ENCODE measurements around the gene AMIGO1.

Gene AMIGO1

DNA sequence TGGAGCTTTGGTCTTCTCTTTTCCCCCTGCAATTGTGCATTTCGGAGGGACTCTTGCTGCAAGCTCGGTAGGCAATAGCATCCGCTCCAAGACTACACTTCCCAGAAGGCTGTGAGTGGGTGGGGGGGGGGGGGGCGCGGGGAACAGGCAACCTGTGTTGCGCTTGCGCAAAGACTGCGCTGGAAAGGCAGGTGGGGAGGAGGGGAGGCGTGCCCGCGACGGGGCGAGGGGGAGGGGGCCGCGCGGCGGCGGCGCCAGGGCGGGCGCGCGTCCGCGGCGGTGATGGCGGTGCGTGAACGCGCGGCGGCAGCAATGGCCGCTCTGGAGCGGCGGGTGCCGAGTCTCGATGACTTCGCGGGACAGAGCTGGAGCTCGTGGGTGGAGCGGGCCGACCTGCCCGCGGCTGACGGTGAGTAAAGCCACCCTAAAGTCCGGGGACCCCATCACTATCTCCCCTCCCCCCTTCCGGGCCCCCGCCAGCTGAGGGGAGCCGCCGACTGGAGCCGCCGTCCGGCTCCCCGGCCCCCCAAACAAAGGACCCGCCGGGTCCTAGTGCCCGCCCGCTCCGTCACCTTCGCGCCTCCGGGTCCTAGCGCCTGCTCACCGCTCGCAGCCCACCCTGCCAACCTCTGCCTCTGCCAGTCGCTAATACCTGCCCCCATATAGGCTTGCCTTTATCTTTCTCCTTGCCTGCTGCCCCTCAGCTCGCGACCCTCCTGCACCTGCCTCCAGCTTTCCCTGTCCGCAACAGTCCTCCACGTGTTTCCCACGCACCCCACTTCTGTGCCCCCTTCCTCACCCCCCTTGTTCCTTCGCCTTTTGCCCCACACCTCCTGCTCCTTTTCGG lies 25.6 kb downstream of the AMIGO1 start, which contains the start of gene ATXN7L2:
Gene ATXN7L2, plus strand, starts transcription at position 234 of the 847 bp plus-strand sequence. Its CDS starts 49 bp downstream, at position 283.
- H3K27ac ChIP-seq (ENCODE audit: insufficient read depth, low read length, poor library complexity, severe bottlenecking) = peak within 1 kb of the TSS; percentile 88
- peak within 1 kb of the TSS; percentile 84 for H3K4me3 ChIP-seq (ENCODE audit: insufficient read depth, low read depth, low read length, poor library complexity, severe bottlenecking)
- DNase-seq = peak; percentile 89 to 91 (median 89)

DNA sequence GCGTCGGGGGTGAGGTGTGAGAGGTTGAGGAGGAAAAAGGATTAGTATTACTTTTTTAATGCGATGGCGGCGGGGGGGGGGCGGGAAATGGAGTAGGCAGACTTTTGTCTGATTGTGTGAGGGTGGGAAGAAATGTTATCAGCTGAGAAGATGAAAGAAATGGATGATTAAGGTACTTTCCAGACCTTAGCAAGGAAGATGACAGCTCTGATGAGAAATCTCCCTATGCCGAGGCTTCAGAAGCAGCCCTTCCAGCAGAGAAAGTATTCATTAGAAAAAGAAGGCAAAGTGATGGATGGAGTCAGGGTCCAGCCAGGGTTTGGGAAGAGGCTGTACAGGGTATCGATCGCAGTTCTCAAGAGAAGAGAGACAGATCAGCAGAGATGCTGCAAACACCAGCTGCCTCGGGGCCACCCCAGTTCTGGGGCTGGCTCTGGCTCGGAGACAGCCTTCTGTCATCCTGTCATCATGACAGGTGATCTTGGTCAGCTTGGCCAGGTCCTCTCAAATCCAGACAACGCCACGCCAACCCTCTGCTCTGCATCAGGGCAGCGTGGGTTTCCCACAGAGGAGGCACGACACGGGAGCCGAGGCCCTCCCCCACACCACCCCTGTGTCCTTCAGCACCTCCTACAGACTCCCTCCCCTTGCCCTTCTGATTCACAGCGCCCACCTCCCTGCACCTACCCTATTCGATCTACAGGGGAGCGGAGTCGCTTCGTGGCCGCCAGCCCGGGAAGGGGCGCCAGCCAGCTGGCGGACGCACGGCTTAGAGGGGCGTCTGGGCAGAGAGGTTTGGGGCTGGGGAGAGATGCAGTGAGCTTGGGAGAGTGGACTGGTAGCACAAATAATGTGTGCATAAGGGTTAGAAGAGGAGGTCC lies 26.5 kb downstream of the AMIGO1 start:
- Histone ChIP-seq H3K36me3 (ENCODE audit: control insufficient read depth, insufficient read depth, low read length) (peaks cover 9% of the 10 kb centered on the region), H3K4me1 (ENCODE audit: control insufficient read depth, insufficient read depth, low read length, poor library complexity, severe bottlenecking) (peaks cover 17% of the 10 kb centered on the region), H3K9me3 (ENCODE audit: control insufficient read depth, low read length) (no peaks in the 10 kb centered on the region), H3K27me3 (replicated peaks; ENCODE audit: control insufficient read depth, insufficient read depth, low read length, poor library complexity, severe bottlenecking) (peaks cover 3% of the 10 kb centered on the region), H3K27ac (ENCODE audit: insufficient read depth, low read length, poor library complexity, severe bottlenecking) (peak overlapping the region; percentile 76), H3K4me3 (ENCODE audit: insufficient read depth, low read depth, low read length, poor library complexity, severe bottlenecking) (peak overlapping the region; percentile 79)
- peak; percentile 23 to 42 (median 40) for DNase-seq

More for the DNA sequence above, 25.6 kb downstream of the AMIGO1 start, which contains the start of gene ATXN7L2:
- no peaks in the 10 kb centered on the region for H3K9me3 ChIP-seq (ENCODE audit: control insufficient read depth, low read length)
- H3K36me3 ChIP-seq (ENCODE audit: control insufficient read depth, insufficient read depth, low read length) = peaks cover 15% of the 10 kb centered on the region
- H3K27me3 ChIP-seq (replicated peaks; ENCODE audit: control insufficient read depth, insufficient read depth, low read length, poor library complexity, severe bottlenecking) = no peaks in the 10 kb centered on the region
- peaks cover 17% of the 10 kb centered on the region for H3K4me1 ChIP-seq (ENCODE audit: control insufficient read depth, insufficient read depth, low read length, poor library complexity, severe bottlenecking)

DNA sequence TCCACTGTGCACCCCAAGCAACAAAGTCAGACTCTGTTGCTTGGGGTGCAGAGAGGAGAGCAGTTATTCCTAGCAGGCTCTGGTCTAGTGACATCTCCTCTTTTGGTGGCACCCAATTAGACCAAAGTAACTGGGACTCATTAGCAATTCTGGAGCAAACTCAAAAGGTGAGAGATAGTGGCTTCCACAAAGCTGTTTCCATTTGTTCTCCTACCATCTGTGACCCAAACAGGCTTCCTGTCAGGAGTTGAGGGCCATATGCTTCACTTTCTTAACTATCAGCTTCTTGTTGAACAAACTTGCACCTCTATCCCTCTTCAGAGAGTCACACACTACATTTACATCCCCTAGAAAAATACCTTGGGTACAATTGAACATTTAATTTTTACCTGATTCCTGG lies 27.3 kb downstream of the AMIGO1 start:
- H3K4me3 ChIP-seq (ENCODE audit: insufficient read depth, low read depth, low read length, poor library complexity, severe bottlenecking) = no peak overlapping the region
- H3K4me1 ChIP-seq (ENCODE audit: control insufficient read depth, insufficient read depth, low read length, poor library complexity, severe bottlenecking) = peaks cover 17% of the 10 kb centered on the region
- H3K36me3 ChIP-seq (ENCODE audit: control insufficient read depth, insufficient read depth, low read length) = peaks cover 3% of the 10 kb centered on the region
- H3K27me3 ChIP-seq (replicated peaks; ENCODE audit: control insufficient read depth, insufficient read depth, low read length, poor library complexity, severe bottlenecking) = peaks cover 4% of the 10 kb centered on the region
- DNase-seq = no peak
- no peaks in the 10 kb centered on the region for H3K9me3 ChIP-seq (ENCODE audit: control insufficient read depth, low read length)
- H3K27ac ChIP-seq (ENCODE audit: insufficient read depth, low read length, poor library complexity, severe bottlenecking) = peak overlapping the region; percentile 62

DNA sequence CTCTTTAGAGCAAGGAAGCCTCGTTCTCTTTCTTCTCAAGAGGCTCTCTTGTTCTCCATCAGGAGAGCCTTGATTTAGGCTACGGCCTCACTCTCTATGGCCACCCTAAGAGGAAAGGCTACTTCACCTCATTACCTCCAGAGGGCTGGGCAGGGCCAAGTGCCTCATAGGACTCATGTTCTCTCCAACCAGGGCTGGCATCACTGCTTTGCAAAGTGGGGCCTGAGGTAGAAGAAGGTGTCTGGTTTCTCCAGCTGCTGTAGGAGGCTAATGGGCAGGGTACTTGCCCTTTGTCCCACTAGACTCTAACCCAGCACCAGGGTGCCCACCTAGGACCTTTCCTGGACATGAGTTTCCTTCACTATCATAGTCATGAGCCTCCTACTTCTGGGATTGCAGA lies 27.9 kb downstream of the AMIGO1 start:
- Histone ChIP-seq H3K4me1 (ENCODE audit: control insufficient read depth, insufficient read depth, low read length, poor library complexity, severe bottlenecking) (peaks cover 17% of the 10 kb centered on the region), H3K36me3 (ENCODE audit: control insufficient read depth, insufficient read depth, low read length) (no peaks in the 10 kb centered on the region), H3K9me3 (ENCODE audit: control insufficient read depth, low read length) (no peaks in the 10 kb centered on the region), H3K4me3 (ENCODE audit: insufficient read depth, low read depth, low read length, poor library complexity, severe bottlenecking) (no peak overlapping the region), H3K27ac (ENCODE audit: insufficient read depth, low read length, poor library complexity, severe bottlenecking) (no peak overlapping the region), H3K27me3 (replicated peaks; ENCODE audit: control insufficient read depth, insufficient read depth, low read length, poor library complexity, severe bottlenecking) (peaks cover 4% of the 10 kb centered on the region)
- no peak for DNase-seq

DNA sequence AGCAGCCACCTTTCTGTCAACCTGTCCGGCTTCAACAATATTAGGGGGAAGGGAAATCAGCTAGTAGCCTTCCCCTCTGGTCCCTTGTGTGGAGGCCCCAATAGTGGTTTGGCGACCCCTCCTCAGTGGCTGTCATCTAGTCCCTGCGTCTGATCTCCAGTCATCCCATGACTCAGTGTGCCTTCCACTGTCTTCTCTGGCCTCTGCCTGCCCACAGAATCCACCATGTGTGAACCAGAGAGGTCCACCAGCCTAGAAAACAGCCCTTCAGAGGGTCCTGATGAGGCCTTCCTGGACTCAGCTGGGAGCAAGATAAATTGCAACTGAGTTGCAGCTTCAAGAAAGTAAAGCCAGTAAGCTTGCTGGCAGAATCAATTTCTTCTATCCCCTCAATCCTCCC lies 29.6 kb downstream of the AMIGO1 start:
- peaks cover 7% of the 10 kb centered on the region for H3K27me3 ChIP-seq (replicated peaks; ENCODE audit: control insufficient read depth, insufficient read depth, low read length, poor library complexity, severe bottlenecking)
- H3K4me1 ChIP-seq (ENCODE audit: control insufficient read depth, insufficient read depth, low read length, poor library complexity, severe bottlenecking) = peaks cover 15% of the 10 kb centered on the region
- no peaks in the 10 kb centered on the region for H3K9me3 ChIP-seq (ENCODE audit: control insufficient read depth, low read length)
- DNase-seq = no peak
- no peak overlapping the region for H3K4me3 ChIP-seq (ENCODE audit: insufficient read depth, low read depth, low read length, poor library complexity, severe bottlenecking)
- no peak overlapping the region for H3K27ac ChIP-seq (ENCODE audit: insufficient read depth, low read length, poor library complexity, severe bottlenecking)
- H3K36me3 ChIP-seq (ENCODE audit: control insufficient read depth, insufficient read depth, low read length) = no peaks in the 10 kb centered on the region

DNA sequence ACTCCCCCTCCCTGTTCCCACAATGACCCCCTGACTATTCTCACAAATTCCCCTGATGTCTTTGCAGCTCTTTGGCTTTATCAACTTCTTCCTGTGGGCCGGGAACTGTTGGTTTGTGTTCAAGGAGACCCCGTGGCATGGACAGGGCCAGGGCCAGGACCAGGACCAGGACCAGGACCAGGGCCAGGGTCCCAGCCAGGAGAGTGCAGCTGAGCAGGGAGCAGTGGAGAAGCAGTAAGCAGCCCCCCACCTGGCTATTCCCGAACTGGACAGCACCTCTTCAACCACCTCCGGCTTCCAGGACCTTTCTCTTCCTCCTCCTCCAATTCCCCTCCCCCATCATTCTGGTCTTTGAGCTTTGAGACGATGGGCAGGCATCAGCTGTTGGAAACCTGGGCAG lies 30.2 kb downstream of the AMIGO1 start:
- no peaks in the 10 kb centered on the region for H3K9me3 ChIP-seq (ENCODE audit: control insufficient read depth, low read length)
- H3K36me3 ChIP-seq (ENCODE audit: control insufficient read depth, insufficient read depth, low read length) = no peaks in the 10 kb centered on the region
- H3K4me1 ChIP-seq (ENCODE audit: control insufficient read depth, insufficient read depth, low read length, poor library complexity, severe bottlenecking) = peaks cover 9% of the 10 kb centered on the region
- no peak for DNase-seq
- H3K27me3 ChIP-seq (replicated peaks; ENCODE audit: control insufficient read depth, insufficient read depth, low read length, poor library complexity, severe bottlenecking) = peaks cover 7% of the 10 kb centered on the region
- H3K4me3 ChIP-seq (ENCODE audit: insufficient read depth, low read depth, low read length, poor library complexity, severe bottlenecking) = no peak overlapping the region
- H3K27ac ChIP-seq (ENCODE audit: insufficient read depth, low read length, poor library complexity, severe bottlenecking) = no peak overlapping the region

DNA sequence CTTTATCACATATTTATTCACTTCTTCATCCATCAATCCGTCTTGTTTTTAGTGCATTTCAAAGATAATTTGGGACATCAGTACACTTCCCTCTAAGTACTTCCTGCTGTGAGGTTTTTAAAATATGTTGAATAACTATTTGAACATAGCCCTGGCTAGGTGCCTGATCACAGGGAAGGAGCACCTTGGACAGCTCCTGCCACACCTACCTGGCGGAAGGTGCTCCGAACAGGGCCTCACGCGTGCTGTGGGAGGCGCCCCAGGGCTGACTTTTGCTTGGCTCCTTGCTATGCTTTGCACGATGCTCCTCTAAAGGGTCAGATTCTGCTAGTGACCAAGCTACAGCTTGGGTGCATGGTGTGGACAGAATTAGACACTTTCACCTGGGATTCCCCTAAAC lies 30.7 kb downstream of the AMIGO1 start:
- no peak overlapping the region for H3K27ac ChIP-seq (ENCODE audit: insufficient read depth, low read length, poor library complexity, severe bottlenecking)
- H3K27me3 ChIP-seq (replicated peaks; ENCODE audit: control insufficient read depth, insufficient read depth, low read length, poor library complexity, severe bottlenecking) = peaks cover 7% of the 10 kb centered on the region
- peaks cover 8% of the 10 kb centered on the region for H3K4me1 ChIP-seq (ENCODE audit: control insufficient read depth, insufficient read depth, low read length, poor library complexity, severe bottlenecking)
- no peaks in the 10 kb centered on the region for H3K36me3 ChIP-seq (ENCODE audit: control insufficient read depth, insufficient read depth, low read length)
- DNase-seq = no peak
- no peak overlapping the region for H3K4me3 ChIP-seq (ENCODE audit: insufficient read depth, low read depth, low read length, poor library complexity, severe bottlenecking)
- no peaks in the 10 kb centered on the region for H3K9me3 ChIP-seq (ENCODE audit: control insufficient read depth, low read length)

DNA sequence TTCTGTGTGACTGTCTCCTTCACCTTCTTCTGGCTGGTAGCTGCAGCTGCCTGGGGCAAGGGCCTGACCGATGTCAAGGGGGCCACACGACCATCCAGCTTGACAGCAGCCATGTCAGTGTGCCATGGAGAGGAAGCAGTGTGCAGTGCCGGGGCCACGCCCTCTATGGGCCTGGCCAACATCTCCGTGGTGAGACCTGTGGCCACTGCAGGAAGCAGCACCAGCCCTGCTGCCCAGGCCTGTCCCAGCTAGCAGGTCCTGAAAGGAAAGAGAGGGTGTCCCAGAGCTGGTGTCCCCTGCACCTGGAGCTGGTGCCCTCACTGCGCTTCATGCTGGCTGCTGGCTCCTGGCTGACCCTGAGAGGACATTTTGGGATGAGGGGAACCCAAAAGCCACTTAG lies 31.7 kb downstream of the AMIGO1 start:
- Histone ChIP-seq H3K27me3 (replicated peaks; ENCODE audit: control insufficient read depth, insufficient read depth, low read length, poor library complexity, severe bottlenecking) (peaks cover 7% of the 10 kb centered on the region), H3K4me3 (ENCODE audit: insufficient read depth, low read depth, low read length, poor library complexity, severe bottlenecking) (no peak overlapping the region), H3K9me3 (ENCODE audit: control insufficient read depth, low read length) (no peaks in the 10 kb centered on the region), H3K36me3 (ENCODE audit: control insufficient read depth, insufficient read depth, low read length) (no peaks in the 10 kb centered on the region), H3K27ac (ENCODE audit: insufficient read depth, low read length, poor library complexity, severe bottlenecking) (no peak overlapping the region), H3K4me1 (ENCODE audit: control insufficient read depth, insufficient read depth, low read length, poor library complexity, severe bottlenecking) (peaks cover 1% of the 10 kb centered on the region)
- DNase-seq = no peak

DNA sequence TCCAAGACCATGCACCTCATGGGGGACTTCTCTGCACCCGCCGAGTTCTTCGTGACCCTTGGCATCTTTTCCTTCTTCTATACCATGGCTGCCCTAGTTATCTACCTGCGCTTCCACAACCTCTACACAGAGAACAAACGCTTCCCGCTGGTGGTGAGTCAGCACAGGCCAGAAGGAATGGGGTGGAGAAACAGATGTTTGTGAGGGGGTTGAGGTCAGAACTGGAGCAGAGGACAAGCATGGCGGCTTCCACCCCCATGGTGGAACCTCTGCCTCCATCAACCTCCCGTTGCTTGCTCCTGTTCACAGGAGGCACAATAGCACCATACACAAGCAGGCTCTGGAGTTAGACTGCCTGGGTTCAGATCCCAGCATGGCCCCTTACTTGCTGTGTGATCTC lies 32.7 kb downstream of the AMIGO1 start:
- Histone ChIP-seq H3K4me3 (ENCODE audit: insufficient read depth, low read depth, low read length, poor library complexity, severe bottlenecking) (no peak overlapping the region), H3K9me3 (ENCODE audit: control insufficient read depth, low read length) (no peaks in the 10 kb centered on the region), H3K27me3 (replicated peaks; ENCODE audit: control insufficient read depth, insufficient read depth, low read length, poor library complexity, severe bottlenecking) (peaks cover 11% of the 10 kb centered on the region), H3K36me3 (ENCODE audit: control insufficient read depth, insufficient read depth, low read length) (no peaks in the 10 kb centered on the region), H3K4me1 (ENCODE audit: control insufficient read depth, insufficient read depth, low read length, poor library complexity, severe bottlenecking) (no peaks in the 10 kb centered on the region), H3K27ac (ENCODE audit: insufficient read depth, low read length, poor library complexity, severe bottlenecking) (no peak overlapping the region)
- DNase-seq = no peak

DNA sequence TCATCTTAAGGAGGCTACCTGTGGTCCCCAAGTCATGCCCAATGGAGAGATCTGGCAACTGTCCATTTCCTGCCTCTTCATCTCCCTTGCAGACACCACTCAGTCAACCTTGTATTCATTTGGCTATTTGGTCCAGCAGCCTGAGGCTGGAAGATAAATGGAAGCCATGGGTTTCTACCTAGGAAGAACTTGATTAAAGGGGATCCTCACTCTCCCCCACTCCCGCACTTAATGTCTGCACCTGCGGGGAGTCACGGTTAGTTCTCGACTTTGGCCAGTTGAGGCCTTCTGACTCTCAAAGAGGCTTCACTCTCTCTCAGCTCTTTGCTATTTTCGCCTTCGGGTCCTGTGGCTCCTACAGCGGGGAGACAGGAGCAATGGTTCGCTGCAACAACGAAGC lies 34.3 kb downstream of the AMIGO1 start:
- H3K4me1 ChIP-seq (ENCODE audit: control insufficient read depth, insufficient read depth, low read length, poor library complexity, severe bottlenecking) = no peaks in the 10 kb centered on the region
- no peak overlapping the region for H3K4me3 ChIP-seq (ENCODE audit: insufficient read depth, low read depth, low read length, poor library complexity, severe bottlenecking)
- H3K27ac ChIP-seq (ENCODE audit: insufficient read depth, low read length, poor library complexity, severe bottlenecking) = no peak overlapping the region
- no peak for DNase-seq
- no peaks in the 10 kb centered on the region for H3K36me3 ChIP-seq (ENCODE audit: control insufficient read depth, insufficient read depth, low read length)
- no peaks in the 10 kb centered on the region for H3K9me3 ChIP-seq (ENCODE audit: control insufficient read depth, low read length)
- H3K27me3 ChIP-seq (replicated peaks; ENCODE audit: control insufficient read depth, insufficient read depth, low read length, poor library complexity, severe bottlenecking) = peaks cover 14% of the 10 kb centered on the region

Data from effector memory CD4-positive, alpha-beta T cell (primary cell).